GM12874 (cell line): ENCODE measurements around the gene ALDH1L1.

ENCODE experiments used
- CTCF ChIP-seq: IDR thresholded peaks from 2 replicates; pipeline ENCODE4 v1.5.1; 2011; ENCODE audit warnings: low read depth, mild to moderate bottlenecking, control low read depth, low read length, moderate library complexity; ENCODE audit not compliant: insufficient read depth

The ALDH1L1 gene

GRCh38 chr3:126153695-126154360 is 26.6 kb downstream of the ALDH1L1 start:
- no peak for TF ChIP-seq CTCF

GRCh38 chr3:126152901-126153694 is 27.3 kb downstream of the ALDH1L1 start:
- TF ChIP-seq CTCF = no peak

- TF ChIP-seq CTCF = no peak
Observed at GRCh38 chr3:126152458-126152857, 27.9 kb downstream of the ALDH1L1 start.

GRCh38 chr3:126151562-126152302 is 28.7 kb downstream of the ALDH1L1 start:
- no peak for TF ChIP-seq CTCF

GRCh38 chr3:126149960-126150515 is 30.3 kb downstream of the ALDH1L1 start:
- TF ChIP-seq CTCF = no peak

- TF ChIP-seq CTCF = no peak
Observed at GRCh38 chr3:126149256-126149902, 31.0 kb downstream of the ALDH1L1 start.
